GM08714 (cell line): ENCODE results near the gene ELOA.
A peak's percentile ranks its signal among the peaks of the same experiment; 100 is the strongest.
"Not testable (repeated sequence)": the region's sequence is repeated elsewhere in the genome, so short reads cannot be mapped to it uniquely, and the experiment has no call there.

Source experiments
- H3K4me3 ChIP-seq: fragments of 200-500 bp; sonication (Bioruptor generic); 2 replicates; pipeline ENCODE4 v1.5.1; 2014; ENCODE audit warnings: mild to moderate bottlenecking, low read length, inconsistent platforms
- ZNF274 ChIP-seq: IDR thresholded peaks from 2 replicates; pipeline ENCODE4 v1.6.1; 2012; ENCODE audit warnings: mild to moderate bottlenecking, low read depth, low read length

ELOA gene

GRCh38 chr1:23797478-23798448 is 54.5 kb downstream of the ELOA start:
- no peak overlapping the region for H3K4me3 ChIP-seq
- no peak for TF ChIP-seq ZNF274

- TF ChIP-seq ZNF274: no peak
- H3K4me3 ChIP-seq: no peak overlapping the region
Measured at GRCh38 chr1:23798662-23799142, 55.4 kb downstream of the ELOA start.

- TF ChIP-seq ZNF274: no peak
- peak overlapping the region; percentile 91; the same call in 1 of the 2 replicates for H3K4me3 ChIP-seq
Measured at GRCh38 chr1:23799255-23799569, 55.9 kb downstream of the ELOA start.

- H3K4me3 ChIP-seq: peak overlapping the region; percentile 91
- TF ChIP-seq ZNF274: no peak
Measured at GRCh38 chr1:23799570-23800399, 56.5 kb downstream of the ELOA start.

GRCh38 chr1:23800400-23801337 is 57.4 kb downstream of the ELOA start, which contains the start of gene GALE:
Gene GALE (minus strand): TSS chr1:23800754. CDS start chr1:23799007, 1,747 bp downstream.
- peak within 1 kb of the TSS; percentile 91 for H3K4me3 ChIP-seq

GRCh38 chr1:23801338-23801748 is 58.1 kb downstream of the ELOA start:
- no peak for TF ChIP-seq ZNF274
- H3K4me3 ChIP-seq: peak overlapping the region; percentile 63

More at GRCh38 chr1:23800400-23801337, 57.4 kb downstream of the ELOA start, which contains the start of gene GALE:
- TF ChIP-seq ZNF274: no peak

GRCh38 chr1:23801876-23802275 is 58.6 kb downstream of the ELOA start:
- no peak for TF ChIP-seq ZNF274
- no peak overlapping the region for H3K4me3 ChIP-seq

- H3K4me3 ChIP-seq: not testable (repeated sequence)
Measured at GRCh38 chr1:23802809-23803342, 59.6 kb downstream of the ELOA start.

- no peak overlapping the region for H3K4me3 ChIP-seq
- TF ChIP-seq ZNF274: no peak
Measured at GRCh38 chr1:23803674-23804073, 60.4 kb downstream of the ELOA start.

GRCh38 chr1:23804183-23804835 is 61.0 kb downstream of the ELOA start:
- H3K4me3 ChIP-seq: no peak overlapping the region
- no peak for TF ChIP-seq ZNF274

GRCh38 chr1:23805025-23805424 is 61.8 kb downstream of the ELOA start:
- no peak overlapping the region for H3K4me3 ChIP-seq
- TF ChIP-seq ZNF274: no peak

- no peak for TF ChIP-seq ZNF274
- H3K4me3 ChIP-seq: no peak overlapping the region
Measured at GRCh38 chr1:23806280-23806679, 63.0 kb downstream of the ELOA start.

- no peak for TF ChIP-seq ZNF274
- no peak overlapping the region for H3K4me3 ChIP-seq
Measured at GRCh38 chr1:23807453-23807852, 64.2 kb downstream of the ELOA start.
